ENCODE results near the gene CDH13. TPM values are rescaled to one million over a fixed set of nuclear protein-coding genes. Genes with fewer than 3 reads are reported as not detected.

CDH13 gene
- total RNA-seq, 1 experiment from 2014 or later = 66.0 TPM

GRCh38 chr16:82625066-82625968 lies 1.5 kb upstream of the CDH13 start:
- DNase-seq (ENCODE audit: low read depth) = peak; percentile 61

GRCh38 chr16:82628088-82628423 lies 1.3 kb downstream of the CDH13 start:
- DNase-seq (ENCODE audit: low read depth) = peak; percentile 82

DNA sequence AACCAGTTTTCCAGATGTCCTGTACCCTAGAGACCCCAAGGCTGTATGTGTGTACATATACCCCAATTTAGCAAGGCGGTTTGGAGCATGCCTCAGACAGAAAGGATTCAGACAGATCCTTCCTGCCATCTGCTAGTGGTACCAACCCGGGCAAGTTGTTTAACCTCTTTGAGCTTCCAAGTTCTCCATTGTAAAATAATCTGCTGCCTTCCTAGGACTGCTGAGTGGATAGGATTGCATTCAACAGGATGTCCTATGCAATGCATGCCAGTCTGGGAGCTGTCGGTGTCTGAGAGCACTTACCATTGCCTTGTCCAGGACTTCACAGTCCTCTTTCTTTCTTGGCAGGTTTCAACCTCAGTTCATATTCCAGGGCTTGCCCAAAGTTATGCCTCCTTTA lies 1.9 kb downstream of the CDH13 start:
- DNase-seq (ENCODE audit: low read depth) = no peak

- peak; percentile 93 for DNase-seq (ENCODE audit: low read depth)
Measured at GRCh38 chr16:82629441-82630027, 2.8 kb downstream of the CDH13 start.

GRCh38 chr16:82630219-82630618 lies 3.5 kb downstream of the CDH13 start:
- DNase-seq (ENCODE audit: low read depth) = no peak

GRCh38 chr16:82630688-82631087 lies 3.9 kb downstream of the CDH13 start:
- DNase-seq (ENCODE audit: low read depth) = peak; percentile 75

DNA sequence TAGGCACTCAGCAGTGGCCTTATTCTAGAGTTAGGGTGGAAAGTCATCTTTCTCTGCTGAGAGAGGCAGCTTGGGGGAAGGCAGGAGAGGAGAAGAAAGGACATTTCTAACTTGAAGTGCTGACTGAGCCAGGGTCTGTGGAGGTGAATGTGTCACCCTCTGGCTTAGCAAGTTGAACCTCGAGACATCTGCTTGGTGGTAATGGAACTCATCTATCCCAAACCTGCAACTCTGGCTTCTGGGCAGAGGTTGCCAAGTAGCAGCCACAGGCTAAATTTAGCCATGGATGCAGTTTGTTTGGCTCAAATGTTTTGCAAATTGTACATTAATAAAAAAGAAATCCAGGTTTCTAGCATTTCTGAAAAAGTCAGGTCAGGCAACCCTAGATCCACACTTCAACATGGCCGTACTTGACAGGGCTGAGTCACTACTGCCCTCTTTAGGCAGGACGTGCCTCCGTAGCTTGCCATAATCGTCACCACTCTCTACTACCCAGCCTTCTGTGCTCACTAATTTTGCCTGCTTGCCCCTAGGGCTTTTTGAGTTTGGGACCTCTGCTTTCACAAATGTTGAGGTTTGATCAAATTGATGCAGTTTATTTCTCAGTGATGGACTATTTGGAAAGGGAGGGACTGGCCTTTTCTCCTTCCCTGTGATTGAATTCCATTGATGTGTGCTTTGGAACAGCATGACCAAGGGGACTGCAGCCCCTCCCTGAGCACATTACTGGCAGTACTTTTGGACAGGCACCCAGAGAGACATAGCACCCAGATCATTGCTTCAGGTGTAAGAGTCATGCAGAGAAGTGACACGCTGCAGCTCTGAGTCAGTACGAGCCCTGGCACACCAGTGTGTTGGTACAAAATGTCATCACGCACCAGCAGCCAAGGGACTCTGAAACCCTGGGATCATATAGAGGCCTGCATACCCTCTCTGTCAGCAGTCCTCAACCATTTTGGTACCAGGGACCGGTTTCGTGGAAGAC lies 5.2 kb downstream of the CDH13 start:
- no peak for DNase-seq (ENCODE audit: low read depth)

DNA sequence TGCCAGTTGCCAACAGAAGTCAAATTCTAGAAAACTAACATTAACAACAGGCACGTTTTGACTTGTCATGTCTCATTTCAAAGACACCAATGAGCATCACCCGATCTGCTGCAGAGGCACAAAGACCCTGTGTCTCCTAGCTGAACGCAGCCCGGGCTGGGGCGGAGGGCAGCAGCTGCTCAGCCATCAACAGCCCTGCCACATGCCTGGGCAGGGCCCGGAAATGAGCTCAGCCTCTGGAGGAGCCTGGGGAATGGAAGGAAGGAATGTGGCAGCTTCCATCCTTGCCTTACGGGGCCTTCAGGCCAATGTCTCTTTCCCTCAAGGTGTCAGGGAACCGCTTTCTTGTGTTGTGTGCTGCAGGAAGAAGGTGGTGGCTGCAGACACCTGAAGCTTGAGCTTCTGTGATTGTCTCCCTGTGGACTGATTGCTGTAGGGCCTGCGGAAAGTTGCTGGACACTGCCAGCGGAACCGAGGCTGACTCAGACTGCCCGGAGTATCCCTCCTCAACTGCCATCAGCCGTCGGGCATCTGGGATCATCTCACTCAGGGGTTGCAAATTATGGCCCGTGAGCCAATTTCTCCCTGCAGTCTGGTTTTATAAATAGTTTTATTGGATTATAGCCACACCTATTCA lies 7.3 kb downstream of the CDH13 start:
- DNase-seq (ENCODE audit: low read depth) = peak; percentile 92

- DNase-seq (ENCODE audit: low read depth) = no peak
Measured at GRCh38 chr16:82634955-82635610, 8.3 kb downstream of the CDH13 start.

GRCh38 chr16:82636485-82636884 lies 9.7 kb downstream of the CDH13 start:
- DNase-seq (ENCODE audit: low read depth) = no peak

DNA sequence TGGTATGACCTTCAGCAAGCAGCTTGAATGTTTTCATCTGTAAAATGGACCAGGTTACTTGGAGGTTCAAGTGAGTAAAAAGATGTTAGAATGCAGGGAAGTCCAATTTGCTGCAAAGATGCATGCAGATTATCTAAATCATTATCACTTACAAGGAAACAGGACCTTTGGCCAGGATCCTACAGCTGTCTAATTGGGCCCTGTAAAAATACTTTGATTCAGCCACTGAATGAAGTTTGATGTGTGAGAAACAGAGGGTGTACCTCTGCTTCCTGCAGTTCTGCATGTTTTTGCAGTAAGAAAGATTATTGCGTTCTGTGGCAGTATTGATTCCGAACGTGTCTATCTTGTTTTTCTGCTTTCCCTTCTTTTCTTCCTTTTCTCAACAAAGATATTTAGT lies 10.2 kb downstream of the CDH13 start:
- no peak for DNase-seq (ENCODE audit: low read depth)

DNA sequence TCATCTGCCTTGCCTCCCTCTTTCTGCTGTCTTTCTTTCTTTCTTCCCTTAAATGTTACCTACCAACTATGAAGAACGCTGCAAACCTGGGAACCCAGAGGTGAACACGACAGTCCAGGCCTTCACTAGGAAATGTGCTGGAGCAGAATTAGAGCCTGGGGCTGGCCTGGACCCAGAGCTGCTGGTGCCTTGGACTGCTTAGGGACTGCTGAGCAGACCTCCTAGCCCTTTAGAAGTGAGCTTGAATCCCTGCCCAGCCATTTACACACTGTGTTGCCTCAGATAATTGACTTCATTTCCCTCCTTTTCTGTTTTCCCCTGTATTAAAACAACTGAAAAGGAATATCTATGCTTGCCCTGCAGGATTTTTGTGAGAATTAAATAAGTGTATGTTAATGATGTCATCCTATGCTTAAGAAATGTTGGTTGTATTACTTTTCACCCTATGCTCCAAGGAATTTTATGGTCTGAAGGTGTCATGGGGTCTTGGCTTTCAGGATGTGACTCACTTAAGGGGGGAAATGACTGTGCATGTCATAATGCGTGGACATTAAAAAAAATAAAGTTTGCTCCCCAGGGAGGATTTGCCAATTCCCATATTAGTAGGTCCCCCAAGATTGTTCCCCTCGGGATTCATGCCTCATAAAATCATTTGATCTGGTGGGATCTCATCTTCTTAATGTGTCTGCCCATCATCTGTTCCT lies 11.5 kb downstream of the CDH13 start:
- DNase-seq (ENCODE audit: low read depth) = peak; percentile 99

DNA sequence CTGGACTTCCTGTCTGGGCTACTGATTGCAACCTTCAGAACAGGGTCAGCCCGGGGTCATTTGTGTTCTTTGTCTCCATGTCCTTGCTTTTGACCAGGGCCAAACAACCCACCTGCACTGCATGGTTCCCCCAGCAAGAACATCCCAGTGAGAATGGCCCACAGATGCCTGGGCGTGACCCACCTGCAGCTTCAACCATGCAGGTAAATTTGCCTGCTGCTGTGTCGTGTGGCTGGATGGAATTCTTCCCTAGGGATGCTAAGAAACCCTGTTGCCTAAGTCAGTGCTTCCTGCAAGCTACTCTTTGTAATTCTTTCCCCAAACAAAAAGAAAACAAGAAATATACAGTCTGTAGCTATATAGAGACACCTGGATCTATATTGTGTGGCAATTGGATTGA lies 12.5 kb downstream of the CDH13 start:
- no peak for DNase-seq (ENCODE audit: low read depth)

- DNase-seq (ENCODE audit: low read depth) = peak; percentile 80
Measured at GRCh38 chr16:82639666-82640336, 13.0 kb downstream of the CDH13 start.

- peak; percentile 55 for DNase-seq (ENCODE audit: low read depth)
Measured at GRCh38 chr16:82641336-82641984, 14.7 kb downstream of the CDH13 start.

GRCh38 chr16:82643136-82643535 lies 16.4 kb downstream of the CDH13 start:
- no peak for DNase-seq (ENCODE audit: low read depth)

- no peak for DNase-seq (ENCODE audit: low read depth)
Measured at GRCh38 chr16:82643936-82644630, 17.3 kb downstream of the CDH13 start.

GRCh38 chr16:82646504-82646903 lies 19.7 kb downstream of the CDH13 start:
- no peak for DNase-seq (ENCODE audit: low read depth)

All from HT1080 (cell line).